ENCODE measurements around the gene SORCS2.

SORCS2 gene

DNA sequence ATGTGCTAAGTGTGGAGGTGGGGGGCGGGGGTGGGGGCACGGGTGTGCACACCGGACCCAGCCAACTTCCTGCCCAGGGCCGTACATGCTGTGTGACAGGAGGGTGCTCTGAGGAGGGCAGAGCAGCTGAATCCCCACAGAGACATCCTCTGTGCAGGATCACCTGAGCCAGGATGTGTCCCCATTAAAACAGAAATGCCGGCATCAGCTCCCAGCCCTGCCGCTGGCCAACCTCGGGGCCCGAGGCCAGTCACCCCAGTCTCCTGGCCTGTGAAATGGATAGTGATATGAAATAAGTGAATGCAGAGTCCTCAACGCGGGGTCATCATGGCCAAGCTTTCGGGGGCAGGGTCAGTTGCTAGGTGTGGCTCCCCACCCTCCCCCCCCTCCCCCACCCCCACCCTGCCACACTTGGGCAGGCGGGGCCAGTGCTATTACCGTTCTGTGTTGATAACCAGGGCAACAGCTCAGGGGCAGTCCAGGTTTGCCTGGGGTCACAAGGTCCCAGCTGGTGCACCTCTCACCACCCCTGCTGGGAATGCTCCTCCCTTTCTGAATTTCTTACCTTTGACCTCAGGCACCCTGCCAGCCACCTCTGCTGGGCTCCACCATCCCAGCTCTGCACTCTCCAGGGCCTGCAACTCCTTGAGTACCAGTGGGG is 469.6 kb downstream of the SORCS2 start:
- Histone ChIP-seq H3K4me3 (replicated peaks; ENCODE audit: low read depth, low read length) (no peak overlapping the region), H3K27me3 (replicated peaks; ENCODE audit: control insufficient read depth, insufficient read depth, low read length) (no peaks in the 10 kb centered on the region; the same call in none of the 2 replicates), H3K36me3 (ENCODE audit: control insufficient read depth, insufficient read depth, low read length) (no peaks in the 10 kb centered on the region)
- TF ChIP-seq CTCF (IDR thresholded peaks at IDR 0.05; ENCODE audit: insufficient read depth, low read length, poor library complexity, severe bottlenecking): no peak
- no peak for DNase-seq (ENCODE audit: extremely low read depth, insufficient read length)

- Histone ChIP-seq H3K4me3 (replicated peaks; ENCODE audit: low read depth, low read length) (no peak overlapping the region), H3K27me3 (replicated peaks; ENCODE audit: control insufficient read depth, insufficient read depth, low read length) (no peaks in the 10 kb centered on the region; the same call in none of the 2 replicates), H3K36me3 (ENCODE audit: control insufficient read depth, insufficient read depth, low read length) (no peaks in the 10 kb centered on the region)
- TF ChIP-seq CTCF (IDR thresholded peaks at IDR 0.05; ENCODE audit: insufficient read depth, low read length, poor library complexity, severe bottlenecking): no peak
- no peak for DNase-seq (ENCODE audit: extremely low read depth, insufficient read length)
Observed at GRCh38 chr4:7662507-7662846, 470.1 kb downstream of the SORCS2 start.

DNA sequence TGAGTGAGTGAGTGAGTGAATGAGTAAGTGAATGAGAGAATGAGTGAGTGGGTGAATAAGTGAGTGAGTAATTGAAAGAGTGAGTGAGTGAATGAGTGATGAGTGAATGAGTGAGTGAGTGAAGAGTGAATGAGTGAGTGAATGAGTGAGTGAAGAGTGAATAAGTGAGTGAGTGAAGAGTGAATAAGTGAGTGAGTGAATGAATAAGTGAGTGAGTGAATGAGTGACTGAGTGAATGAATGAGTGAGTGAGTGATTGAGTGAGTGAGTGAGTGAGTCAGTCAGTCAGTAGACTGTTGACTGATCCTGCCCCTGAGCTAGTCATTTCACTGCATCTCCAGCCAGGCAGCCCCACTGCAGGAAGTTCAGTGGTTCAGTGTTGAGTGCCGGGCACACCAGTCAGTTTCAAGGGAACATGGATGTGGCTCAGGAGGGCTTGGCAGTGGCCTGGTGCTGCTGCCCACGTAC is 470.8 kb downstream of the SORCS2 start:
- no peak for DNase-seq (ENCODE audit: extremely low read depth, insufficient read length)
- no peak overlapping the region for H3K4me3 ChIP-seq (replicated peaks; ENCODE audit: low read depth, low read length)
- H3K27me3 ChIP-seq (replicated peaks; ENCODE audit: control insufficient read depth, insufficient read depth, low read length): no peaks in the 10 kb centered on the region; the same call in none of the 2 replicates
- no peaks in the 10 kb centered on the region for H3K36me3 ChIP-seq (ENCODE audit: control insufficient read depth, insufficient read depth, low read length)
- no peak for TF ChIP-seq CTCF (IDR thresholded peaks at IDR 0.05; ENCODE audit: insufficient read depth, low read length, poor library complexity, severe bottlenecking)

DNA sequence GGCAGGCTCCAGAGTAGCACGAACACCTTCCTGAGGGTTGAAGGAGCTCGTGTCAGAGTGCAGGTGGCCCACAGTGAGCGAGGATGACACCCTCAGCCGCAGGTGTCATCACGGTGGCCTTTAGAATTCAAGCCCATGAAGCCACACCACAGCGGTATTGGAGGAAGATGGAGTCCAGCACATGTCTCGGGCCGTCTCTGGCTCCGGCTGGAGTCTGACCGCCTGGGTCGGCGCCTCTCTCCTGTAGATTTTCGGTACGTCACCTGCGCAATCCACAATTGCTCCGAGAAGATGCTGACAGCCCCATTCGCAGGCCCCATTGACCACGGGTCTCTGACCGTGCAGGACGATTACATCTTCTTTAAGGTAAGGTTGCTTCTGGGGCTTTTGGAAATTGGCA is 471.8 kb downstream of the SORCS2 start:
- no peaks in the 10 kb centered on the region; the same call in none of the 2 replicates for H3K27me3 ChIP-seq (replicated peaks; ENCODE audit: control insufficient read depth, insufficient read depth, low read length)
- no peak for DNase-seq (ENCODE audit: extremely low read depth, insufficient read length)
- no peak for TF ChIP-seq CTCF (IDR thresholded peaks at IDR 0.05; ENCODE audit: insufficient read depth, low read length, poor library complexity, severe bottlenecking)
- H3K36me3 ChIP-seq (ENCODE audit: control insufficient read depth, insufficient read depth, low read length): no peaks in the 10 kb centered on the region
- H3K4me3 ChIP-seq (replicated peaks; ENCODE audit: low read depth, low read length): no peak overlapping the region

DNA sequence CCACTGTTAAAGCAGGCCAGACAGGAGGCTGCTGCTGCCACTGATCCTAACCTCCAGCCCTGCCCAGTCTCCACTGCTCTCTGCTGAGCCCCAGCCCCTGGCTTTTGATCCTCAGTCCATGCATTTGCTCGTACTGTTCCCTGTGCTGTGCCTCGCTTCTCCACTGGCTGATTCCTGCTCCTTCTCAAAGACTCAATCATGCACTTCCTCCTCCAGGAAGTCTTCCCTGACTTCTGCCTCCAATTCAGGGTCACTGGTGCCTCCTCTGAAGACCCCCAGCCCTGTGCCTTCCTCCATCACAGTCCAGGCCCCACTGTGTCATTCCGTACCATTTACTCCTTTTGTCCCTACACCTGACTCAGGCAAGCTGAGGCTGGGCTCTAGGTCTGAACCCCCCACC is 473.0 kb downstream of the SORCS2 start:
- TF ChIP-seq CTCF (IDR thresholded peaks at IDR 0.05; ENCODE audit: insufficient read depth, low read length, poor library complexity, severe bottlenecking): no peak
- Histone ChIP-seq H3K36me3 (ENCODE audit: control insufficient read depth, insufficient read depth, low read length) (no peaks in the 10 kb centered on the region), H3K4me3 (replicated peaks; ENCODE audit: low read depth, low read length) (no peak overlapping the region), H3K27me3 (replicated peaks; ENCODE audit: control insufficient read depth, insufficient read depth, low read length) (no peaks in the 10 kb centered on the region; the same call in none of the 2 replicates)
- no peak for DNase-seq (ENCODE audit: extremely low read depth, insufficient read length)

DNA sequence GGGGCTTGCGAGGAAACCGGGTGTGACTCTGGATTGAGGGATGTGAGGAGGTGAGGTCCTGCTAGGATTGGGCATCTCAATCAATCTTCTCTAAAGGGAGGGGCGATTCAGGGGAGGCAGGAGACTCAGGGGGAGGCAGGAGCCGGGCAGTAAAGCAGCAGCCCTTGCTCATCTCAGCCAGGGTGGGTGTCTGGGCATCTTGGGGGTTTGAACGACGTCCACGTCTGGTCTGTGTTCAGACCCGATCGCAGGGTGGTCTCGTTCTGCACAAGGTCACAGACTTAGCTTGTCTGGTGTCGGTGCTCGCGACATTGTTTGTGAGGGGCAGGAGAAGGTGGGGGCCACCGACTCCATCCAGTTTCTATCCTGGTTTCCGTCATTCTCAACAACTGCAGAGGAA is 473.7 kb downstream of the SORCS2 start:
- H3K4me3 ChIP-seq (replicated peaks; ENCODE audit: low read depth, low read length): no peak overlapping the region
- DNase-seq (ENCODE audit: extremely low read depth, insufficient read length): no peak
- no peak for TF ChIP-seq CTCF (IDR thresholded peaks at IDR 0.05; ENCODE audit: insufficient read depth, low read length, poor library complexity, severe bottlenecking)
- H3K27me3 ChIP-seq (replicated peaks; ENCODE audit: control insufficient read depth, insufficient read depth, low read length): no peaks in the 10 kb centered on the region; the same call in none of the 2 replicates
- no peaks in the 10 kb centered on the region for H3K36me3 ChIP-seq (ENCODE audit: control insufficient read depth, insufficient read depth, low read length)

All from GM06990 (cell line).